K562 (cell line): Measurements from ENCODE around the gene JAM2. TPM values are rescaled to one million over a fixed set of nuclear protein-coding genes. Genes with fewer than 3 reads are reported as not detected.

Experiments used
- ATAC-seq: fragments of 200-7000 bp; cut with Tn5 transposase; 3 replicates; pipeline ENCODE4 v1.9.1; 2020; ENCODE audit warnings: moderate library complexity
- BruUV-seq: library from RNA; stranded (reverse); fragments of 400-500 nt; replicated peaks from 2 replicates; lab custom pipeline; 2021; lab: Mats Ljungman, UMichigan
- CTCF ChIA-PET: fragments of 300-600 bp; formaldehyde crosslinking; extraction: SDS; loops from one replicate; lab custom pipeline; 2021; ENCODE audit warnings: low intra/inter-chr PET ratio; lab: Yijun Ruan, JAX
- POLR2A ChIA-PET: fragments of 300-600, 350-650 bp; sonication (Branson Sonifier 250); formaldehyde crosslinking; extraction: SDS; loops from one replicate; lab custom pipeline; 2021; ENCODE audit warnings: antibody characterized with exemption, inconsistent platforms; lab: Yijun Ruan, JAX
- DNase-seq, 4 experiments: peaks; one replicate each; pipeline versions ENCODE4 v3.0.0 to v3.0.0-alpha.2; 2011 to 2018; ENCODE audit warnings: low spot score in 3 of 4, mixed read lengths in 3 of 4; ENCODE audit errors: extremely low read depth in 1 of 4
- FAIRE-seq: peaks from 2 replicates; lab custom pipeline; 2011; peaks lifted over from hg19 to GRCh38; lab: Jason Lieb, UNC
- H2AFZ ChIP-seq: 2 replicates; pipeline ENCODE4 v1.6.0; 2011; ENCODE audit warnings: low read depth, low read length, control low read depth, inconsistent platforms
- H3K27ac ChIP-seq: fragments of 200-600 bp; 3 replicates; pipeline ENCODE4 v1.8.0; 2011; ENCODE audit warnings: low read depth, mild to moderate bottlenecking, control low read depth, inconsistent platforms, low read length, moderate library complexity, mixed read lengths; ENCODE audit errors: extremely low read depth
- H3K27me3 ChIP-seq, 2 experiments: fragments of 300-600 bp in 1 of 2; 2 replicates in 1 of 2; 3 replicates in 1 of 2; pipeline versions ENCODE4 v1.6.0 to v1.8.0; 2011; ENCODE audit warnings: inconsistent platforms in 2 of 2, low read length in 2 of 2, mild to moderate bottlenecking in 1 of 2, mixed read lengths in 1 of 2, moderate library complexity in 1 of 2; ENCODE audit not compliant: control insufficient read depth in 2 of 2, insufficient read depth in 2 of 2
- H3K36me3 ChIP-seq: fragments of 300-600 bp; 3 replicates; pipeline ENCODE4 v1.8.0; 2011; ENCODE audit warnings: mild to moderate bottlenecking, low read length, inconsistent platforms; ENCODE audit not compliant: control insufficient read depth, insufficient read depth
- H3K4me1 ChIP-seq, 2 experiments: fragments of 200-600 bp in 1 of 2; replicated peaks in 1 of 2; 2 replicates in 1 of 2; 3 replicates in 1 of 2; pipeline versions ENCODE4 v1.5.1 to v1.8.0; 2011; ENCODE audit warnings: inconsistent platforms in 2 of 2, low read length in 2 of 2, mild to moderate bottlenecking in 1 of 2, mixed read lengths in 1 of 2, moderate library complexity in 1 of 2; ENCODE audit not compliant: control insufficient read depth in 2 of 2, insufficient read depth in 2 of 2
- H3K4me2 ChIP-seq: 2 replicates; pipeline ENCODE4 v1.6.1; 2011; ENCODE audit warnings: low read length, control low read depth, inconsistent platforms, mixed read lengths; ENCODE audit not compliant: insufficient read depth
- H3K4me3 ChIP-seq: fragments of 200-600 bp; sonication (generic), shearing (Covaris generic); 2 replicates; pipeline ENCODE4 v1.5.1; 2016; ENCODE audit warnings: control low read depth, inconsistent platforms
- H3K79me2 ChIP-seq: fragments of 200-600 bp; 3 replicates; pipeline ENCODE4 v1.8.0; 2011; ENCODE audit warnings: low read length, inconsistent platforms; ENCODE audit not compliant: control insufficient read depth, insufficient read depth
- H3K9ac ChIP-seq, 2 experiments: 2 replicates each; pipeline versions ENCODE4 v1.6.0 to v1.6.1; 2011; ENCODE audit warnings: low read depth in 2 of 2, low read length in 2 of 2, control low read depth in 1 of 2, inconsistent platforms in 1 of 2, mild to moderate bottlenecking in 1 of 2, mixed read lengths in 1 of 2; ENCODE audit not compliant: insufficient read depth in 1 of 2
- H3K9me1 ChIP-seq: one replicate; pipeline ENCODE4 v1.6.0; 2011; ENCODE audit warnings: inconsistent platforms, mild to moderate bottlenecking, low read length, moderate library complexity; ENCODE audit not compliant: control insufficient read depth, insufficient read depth
- H3K9me3 ChIP-seq: replicated peaks from 2 replicates; pipeline ENCODE4 v1.5.1; 2011; ENCODE audit warnings: low read depth, low read length, inconsistent platforms; ENCODE audit not compliant: control insufficient read depth, insufficient read depth
- H4K20me1 ChIP-seq: replicated peaks from 2 replicates; pipeline ENCODE4 v1.6.1; 2011; ENCODE audit warnings: low read length, inconsistent platforms, mixed read lengths; ENCODE audit not compliant: control insufficient read depth, insufficient read depth
- GTF2F1 ChIP-seq: IDR thresholded peaks from 2 replicates; pipeline ENCODE4 v1.6.1; 2011; ENCODE audit warnings: low read depth, low read length, improper control_type of control experiment
- PTRF ChIP-seq: fragments of 450-650 bp; IDR thresholded peaks from 2 replicates; pipeline ENCODE4 v1.6.1; 2016; ENCODE audit warnings: mild to moderate bottlenecking, missing genetic modification characterization, missing compliant biosample characterization
- TCF15 ChIP-seq: fragments of 250-450 bp; sonication (Bioruptor Pico); IDR thresholded peaks from 2 replicates; pipeline ENCODE4 v1.8.0; 2022; ENCODE audit warnings: moderate library complexity, mild to moderate bottlenecking, inconsistent platforms
- TCF7 ChIP-seq: sonication (generic); IDR thresholded peaks from 2 replicates; pipeline ENCODE4 v1.6.1; 2016; ENCODE audit warnings: antibody characterized with exemption, borderline replicate concordance
- ZNF263 ChIP-seq: sonication (generic); formaldehyde crosslinking; IDR thresholded peaks from 2 replicates; pipeline ENCODE4 v1.8.0; 2022; ENCODE audit warnings: mild to moderate bottlenecking, missing genetic modification reagents, borderline replicate concordance
- WGBS: fragments of 100-300 bp; shearing (Covaris generic); methylation state at CpG from one replicate; pipeline ENCODE4 v1.1.6; 2016; ENCODE audit warnings: low coverage, mixed read lengths; ENCODE audit not compliant: insufficient coverage; ENCODE audit errors: missing lambda C conversion rate; 5-methylcytosine and 5-hydroxymethylcytosine counted together
- in situ Hi-C: fragments of 300-500 bp; cut with MboI; formaldehyde crosslinking; loops from 4 replicates; pipeline ENCODE4 v1.15.0; 2018; ENCODE audit warnings: inconsistent platforms, mixed read lengths
- intact Hi-C: fragments of 100-400 bp; cut with micrococcal nuclease; formaldehyde crosslinking; loops from 2 replicates; pipeline ENCODE4 v1.14.2; 2022
- polyA plus RNA-seq, 8 experiments: library from polyadenylated mRNA; depleted of rRNA in 4 of 8; stranded (reverse) in 5 of 8; unstranded in 3 of 8; fragments of >200 nt; fragmentation: Nextera tagmentation in 2 of 8; fragmentation: Illumina TruSeq in 1 of 8; extraction: Ambion mirVana in 2 of 8; extraction: Trizol in 1 of 8; gene quantifications; 2 replicates each; pipeline versions ENCODE4 v1.2.1 to v1.2.3, GENCODE V29; 2011 to 2014; ENCODE audit warnings: inconsistent platforms in 1 of 8, missing spikeins in 1 of 8
- total RNA-seq, 7 experiments: library from RNA; depleted of rRNA in 6 of 7; stranded (reverse); fragments of >200 nt in 6 of 7; fragmentation: Illumina TruSeq in 2 of 7; extraction: Trizol in 2 of 7; gene quantifications; 2 replicates each; pipeline versions ENCODE4 v1.2.1 to v1.2.3, GENCODE V29; 2011 to 2021; ENCODE audit warnings: low replicate concordance in 1 of 7
- TF ChIP-seq, protein P1 (sequence below), 2 experiments: fragments of 200-800 bp in 1 of 2; sonication (Bioruptor generic) in 1 of 2; sonication (generic) in 1 of 2; formaldehyde crosslinking in 1 of 2; IDR thresholded peaks in 1 of 2; conservative IDR thresholded peaks in 1 of 2; 2 replicates each; pipeline versions ENCODE4 v1.5.0 to v1.6.1; 2016 to 2020; ENCODE audit warnings: missing compliant biosample characterization in 1 of 2, missing genetic modification characterization in 1 of 2, missing genetic modification reagents in 1 of 2
- TF ChIP-seq, protein P2 (sequence below): sonication (generic); formaldehyde crosslinking; IDR thresholded peaks from 2 replicates; pipeline ENCODE4 v1.8.1; 2022; ENCODE audit warnings: missing genetic modification reagents

JAM2 gene
- total and polyA plus RNA-seq, 9 of the 15 experiments (the other 6 are each of a cell fraction or from before 2014, with no cell fraction given): 0.03 to 0.08 (median 0.07) TPM; not detected in 6

- Histone ChIP-seq H3K4me3 (no peak overlapping the region), H3K4me1 (no peaks in the 10 kb centered on the region), H3K9me3 (no peaks in the 10 kb centered on the region), H3K79me2 (no peaks in the 10 kb centered on the region)
- TF ChIP-seq PTRF (no peak), TCF7 (no peak), GTF2F1 (no peak), ZNF263 (no peak), TCF15 (CRISPR knock-in tag) (no peak)
- TF ChIP-seq, protein P1, sequence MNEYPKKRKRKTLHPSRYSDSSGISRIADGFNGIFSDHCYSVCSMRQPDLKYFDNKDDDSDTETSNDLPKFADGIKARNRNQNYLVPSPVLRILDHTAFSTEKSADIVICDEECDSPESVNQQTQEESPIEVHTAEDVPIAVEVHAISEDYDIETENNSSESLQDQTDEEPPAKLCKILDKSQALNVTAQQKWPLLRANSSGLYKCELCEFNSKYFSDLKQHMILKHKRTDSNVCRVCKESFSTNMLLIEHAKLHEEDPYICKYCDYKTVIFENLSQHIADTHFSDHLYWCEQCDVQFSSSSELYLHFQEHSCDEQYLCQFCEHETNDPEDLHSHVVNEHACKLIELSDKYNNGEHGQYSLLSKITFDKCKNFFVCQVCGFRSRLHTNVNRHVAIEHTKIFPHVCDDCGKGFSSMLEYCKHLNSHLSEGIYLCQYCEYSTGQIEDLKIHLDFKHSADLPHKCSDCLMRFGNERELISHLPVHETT (CRISPR knock-in tag; conservative IDR thresholded peaks at IDR 0.05 in 1 of 2, IDR thresholded peaks at IDR 0.05 in 1 of 2): no peak
- TF ChIP-seq, protein P2, sequence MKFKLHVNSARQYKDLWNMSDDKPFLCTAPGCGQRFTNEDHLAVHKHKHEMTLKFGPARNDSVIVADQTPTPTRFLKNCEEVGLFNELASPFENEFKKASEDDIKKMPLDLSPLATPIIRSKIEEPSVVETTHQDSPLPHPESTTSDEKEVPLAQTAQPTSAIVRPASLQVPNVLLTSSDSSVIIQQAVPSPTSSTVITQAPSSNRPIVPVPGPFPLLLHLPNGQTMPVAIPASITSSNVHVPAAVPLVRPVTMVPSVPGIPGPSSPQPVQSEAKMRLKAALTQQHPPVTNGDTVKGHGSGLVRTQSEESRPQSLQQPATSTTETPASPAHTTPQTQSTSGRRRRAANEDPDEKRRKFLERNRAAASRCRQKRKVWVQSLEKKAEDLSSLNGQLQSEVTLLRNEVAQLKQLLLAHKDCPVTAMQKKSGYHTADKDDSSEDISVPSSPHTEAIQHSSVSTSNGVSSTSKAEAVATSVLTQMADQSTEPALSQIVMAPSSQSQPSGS (CRISPR knock-in tag): no peak
- TF ChIP-seq, all 486 proteins: peak for 0
- H3K9me1 ChIP-seq: no peaks in the 10 kb centered on the region
- ChIA-PET CTCF (no interaction called here), POLR2A (interaction anchor here (0.6 to 0.7 kb wide), 3 partner anchors 10 to 888 kb away, joined by 3 read pairs; no protein-coding TSS in a partner anchor)
- BruUV-seq: no TSS peak
- no peak overlapping the region for H2AFZ ChIP-seq
- ATAC-seq (no peak), DNase-seq (no peak), FAIRE-seq (no peak)
- intact Hi-C loops (no loop called here), in situ Hi-C loops (no loop called here)
- no peak overlapping the region for H3K4me2 ChIP-seq
- H3K27ac ChIP-seq: no peak overlapping the region
- H3K9ac ChIP-seq: no peak overlapping the region
- H3K36me3 ChIP-seq: no peaks in the 10 kb centered on the region
- H4K20me1 ChIP-seq: no peaks in the 10 kb centered on the region
- no peaks in the 10 kb centered on the region; a peak in 1 of 5 replicates for H3K27me3 ChIP-seq
- WGBS: 2% methylated on average over 4 of the region's 4 CpGs
These were observed 14.5 kb upstream of the JAM2 start for GRCh38 chr21:25624511-25624910.
